NCI-H345 (cell line): ENCODE data around the gene ARCN1.

Source experiments
- DNase-seq: peaks from one replicate; lab custom pipeline; 2025; lab: John Stamatoyannopoulos, UW

ARCN1 gene

DNA sequence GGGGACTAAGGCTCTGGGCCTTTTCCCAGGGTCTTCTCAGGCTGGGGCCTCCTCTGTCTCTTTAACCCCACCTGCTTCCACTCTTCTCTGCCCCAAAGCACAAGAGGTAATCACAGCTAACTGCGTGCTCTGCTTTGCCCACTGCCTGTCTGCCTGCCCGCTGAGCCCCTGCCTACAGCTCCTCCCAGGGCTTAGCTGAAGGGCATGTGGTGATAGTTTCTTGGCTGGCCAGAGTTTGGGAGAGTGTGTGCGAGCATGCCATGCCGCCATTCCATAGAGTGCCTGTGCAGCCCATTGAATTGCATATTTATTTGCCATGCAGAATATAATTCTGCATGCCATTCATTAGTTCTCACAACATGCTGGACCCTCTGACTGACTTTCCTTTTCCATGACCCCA is 67.7 kb downstream of the ARCN1 start:
- no peak for DNase-seq

DNA sequence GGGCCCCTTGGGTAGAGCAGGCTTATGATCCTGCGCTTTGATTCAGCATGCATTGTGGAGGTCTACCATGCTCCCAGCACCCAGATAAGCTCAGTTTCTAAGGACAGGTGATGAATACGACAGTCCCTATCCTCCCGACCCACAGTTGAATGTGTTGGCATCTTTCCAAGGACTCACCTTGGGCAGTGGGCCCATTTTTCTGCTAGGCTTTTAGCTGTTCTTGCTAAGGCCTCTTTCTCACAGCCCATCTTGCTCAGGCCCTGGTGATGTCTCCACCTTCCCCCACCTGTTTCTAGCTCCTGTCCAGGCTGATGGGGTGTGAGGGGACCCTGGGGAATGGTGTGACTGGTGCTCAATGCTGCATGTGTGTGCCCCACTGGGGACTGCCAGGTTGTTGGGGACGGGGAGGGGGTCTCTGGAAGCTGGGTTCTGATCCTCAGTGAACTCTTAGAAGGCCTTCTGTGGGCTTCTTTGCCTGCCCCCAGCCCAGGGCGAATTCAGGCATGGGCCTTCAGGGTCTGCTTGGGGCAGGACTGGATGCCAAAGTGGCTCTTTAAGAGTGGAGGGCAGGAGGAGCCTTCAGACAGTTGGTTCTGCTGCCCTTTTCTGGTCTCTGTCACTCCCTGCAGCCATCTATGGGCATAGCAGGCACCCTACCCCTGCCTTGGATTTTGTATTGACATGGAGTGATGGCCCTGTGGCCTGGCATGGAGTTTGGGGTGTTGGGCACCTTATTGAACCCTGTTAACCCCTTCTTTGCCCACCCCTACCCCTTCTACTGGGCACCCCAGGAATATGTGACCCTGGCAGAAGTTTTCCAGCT is 68.3 kb downstream of the ARCN1 start:
- peak; percentile 44 for DNase-seq

DNA sequence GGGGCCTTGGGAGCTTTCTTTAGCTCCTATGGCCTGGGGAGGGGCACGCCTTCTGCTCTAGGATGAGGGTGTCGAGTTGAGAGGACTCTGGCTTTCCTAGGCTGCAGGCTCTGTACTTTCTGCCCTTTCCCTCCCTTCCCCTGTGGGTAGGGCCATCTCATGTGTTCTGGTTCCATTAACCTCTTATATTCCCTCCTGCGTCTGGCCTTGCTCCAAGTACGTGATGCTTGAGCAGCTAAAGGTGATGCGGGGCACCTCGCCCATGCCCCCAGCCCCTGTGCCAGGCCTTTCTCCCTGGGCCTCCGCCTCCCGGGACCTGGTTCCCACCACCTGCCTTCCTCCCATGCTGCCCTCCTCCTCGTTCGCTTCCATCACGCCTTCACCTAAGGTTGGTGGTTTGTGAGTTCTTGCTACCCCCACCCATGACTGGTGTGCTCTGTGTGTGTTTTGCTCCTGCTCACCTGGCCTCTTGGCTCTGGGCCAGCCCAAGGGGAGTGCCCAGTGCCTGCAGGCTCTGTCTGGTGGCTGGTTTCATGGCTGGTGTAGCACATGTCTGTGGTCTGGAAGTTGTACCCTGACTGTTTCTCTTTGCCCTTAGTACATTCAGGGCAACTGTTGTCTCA is 69.3 kb downstream of the ARCN1 start:
- peak; percentile 89 for DNase-seq

DNA sequence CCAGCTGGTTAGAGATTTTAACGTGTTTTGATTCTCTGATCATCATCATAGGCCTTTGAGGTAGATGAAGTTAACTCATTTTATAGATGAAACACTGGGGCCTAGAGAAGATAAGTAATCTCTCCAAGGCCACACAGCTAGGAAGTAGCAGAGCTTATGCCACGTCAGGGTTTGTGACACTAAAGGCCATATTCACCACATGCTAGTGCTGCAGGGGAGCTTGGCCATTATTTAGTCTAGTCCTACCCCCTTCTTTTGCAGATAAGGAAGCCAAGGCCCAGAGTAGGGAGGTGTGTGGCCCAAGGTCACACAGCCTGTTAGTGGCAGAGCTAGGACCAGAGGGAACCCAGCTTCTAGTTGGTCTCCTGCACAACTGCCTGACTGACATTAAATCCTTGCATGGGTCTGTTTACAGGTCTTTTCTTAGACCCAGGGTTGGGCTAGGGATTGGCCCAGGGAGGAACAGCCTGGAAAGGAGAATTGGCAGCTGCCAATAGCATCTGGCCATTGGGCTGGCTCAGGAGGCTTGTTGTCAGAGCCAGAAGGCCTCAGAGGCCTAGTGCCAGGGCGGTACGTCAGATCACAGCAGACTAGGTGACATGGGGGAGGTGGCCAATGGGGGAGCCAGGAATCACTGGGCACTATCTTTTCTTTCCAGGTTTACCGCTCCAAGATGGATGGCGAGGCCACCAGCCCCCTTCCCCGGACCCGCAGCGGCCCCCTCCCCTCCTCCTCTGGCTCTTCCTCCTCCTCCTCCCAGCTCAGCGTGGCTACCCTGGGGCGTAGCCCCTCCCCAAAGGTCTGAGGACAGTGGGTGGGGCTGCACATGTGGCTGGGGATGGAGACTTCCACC is 71.2 kb downstream of the ARCN1 start:
- no peak for DNase-seq

DNA sequence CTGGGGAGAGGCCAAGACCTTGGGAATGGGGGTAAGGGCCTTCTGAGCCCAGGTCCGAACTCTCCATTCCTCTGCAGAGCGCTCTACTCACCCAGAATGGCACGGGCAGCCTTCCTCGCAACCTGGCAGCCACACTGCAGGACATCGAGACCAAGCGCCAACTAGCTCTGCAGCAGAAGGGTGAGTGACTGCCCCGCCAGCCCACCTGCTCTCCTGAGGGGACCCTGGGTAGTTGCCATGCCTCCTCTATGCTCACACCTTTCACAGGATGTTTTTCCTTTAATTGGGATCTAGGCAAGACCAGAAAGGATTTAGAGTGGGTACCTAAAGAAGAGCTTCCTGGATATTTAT is 71.8 kb downstream of the ARCN1 start:
- DNase-seq = no peak

DNA sequence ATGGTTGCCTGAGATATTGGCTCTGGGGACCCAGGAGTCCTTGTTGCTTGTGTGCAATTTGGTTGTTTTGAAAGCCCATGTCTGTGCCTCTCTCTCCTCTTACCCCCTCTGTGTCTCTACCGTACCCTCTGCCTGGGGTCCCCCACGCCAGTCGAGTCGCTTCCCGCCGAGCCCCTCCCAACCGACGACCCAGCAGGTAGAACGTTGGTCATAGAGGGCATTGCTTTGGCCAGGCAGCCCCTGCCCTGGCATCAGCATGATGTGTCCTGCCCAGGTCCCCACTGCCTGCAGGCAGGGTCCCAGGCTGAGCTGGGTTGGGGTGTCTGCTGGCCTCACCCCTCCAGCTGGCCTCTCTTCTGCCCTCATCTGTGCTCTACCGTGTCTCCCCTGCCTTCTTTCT is 72.3 kb downstream of the ARCN1 start:
- DNase-seq = no peak

DNA sequence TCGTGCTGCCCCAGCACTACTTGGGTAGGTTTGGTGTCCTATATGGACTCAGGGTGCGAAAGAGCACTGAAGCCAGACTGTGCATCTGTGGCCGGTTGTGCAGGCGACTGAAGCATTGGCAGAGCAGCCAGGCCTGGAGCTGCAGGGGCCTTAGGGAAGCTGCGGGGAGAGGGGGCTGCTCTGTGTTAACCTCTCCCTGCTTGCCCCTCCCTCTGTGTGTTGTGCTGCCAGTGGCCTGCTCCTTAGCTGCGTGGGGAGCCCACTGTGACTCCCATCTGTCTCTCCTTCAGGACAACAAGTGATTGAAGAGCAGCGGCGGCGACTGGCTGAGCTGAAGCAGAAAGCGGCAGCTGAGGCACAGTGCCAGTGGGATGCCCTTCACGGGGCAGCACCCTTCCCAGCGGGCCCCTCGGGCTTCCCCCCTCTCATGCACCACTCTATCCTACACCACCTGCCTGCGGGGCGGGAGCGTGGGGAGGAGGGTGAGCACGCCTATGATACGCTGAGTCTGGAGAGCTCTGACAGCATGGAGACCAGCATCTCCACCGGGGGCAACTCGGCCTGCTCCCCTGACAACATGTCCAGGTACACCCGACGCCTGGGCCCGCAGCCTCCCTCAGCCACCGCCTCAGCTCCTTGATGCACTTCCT is 73.0 kb downstream of the ARCN1 start:
- no peak for DNase-seq

DNA sequence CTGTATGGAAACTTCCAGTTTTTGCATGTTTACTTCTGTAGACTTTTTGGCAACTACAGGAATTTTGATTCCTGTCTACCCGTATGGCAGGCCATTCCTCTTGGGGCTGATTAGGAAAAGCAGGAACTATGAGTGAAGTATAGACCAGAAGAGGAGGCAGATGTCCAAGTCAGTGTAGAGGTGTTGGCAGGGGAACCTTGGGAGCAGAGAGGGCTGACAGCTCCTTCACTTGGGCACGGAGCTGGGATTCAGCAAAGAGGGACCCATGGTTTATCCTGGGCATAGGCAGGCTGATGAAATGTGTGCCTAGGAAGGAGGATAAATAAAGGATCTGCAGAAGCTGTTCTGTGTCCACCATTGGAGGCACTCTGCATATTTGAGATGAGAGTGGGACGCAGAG is 74.2 kb downstream of the ARCN1 start:
- DNase-seq = no peak

DNA sequence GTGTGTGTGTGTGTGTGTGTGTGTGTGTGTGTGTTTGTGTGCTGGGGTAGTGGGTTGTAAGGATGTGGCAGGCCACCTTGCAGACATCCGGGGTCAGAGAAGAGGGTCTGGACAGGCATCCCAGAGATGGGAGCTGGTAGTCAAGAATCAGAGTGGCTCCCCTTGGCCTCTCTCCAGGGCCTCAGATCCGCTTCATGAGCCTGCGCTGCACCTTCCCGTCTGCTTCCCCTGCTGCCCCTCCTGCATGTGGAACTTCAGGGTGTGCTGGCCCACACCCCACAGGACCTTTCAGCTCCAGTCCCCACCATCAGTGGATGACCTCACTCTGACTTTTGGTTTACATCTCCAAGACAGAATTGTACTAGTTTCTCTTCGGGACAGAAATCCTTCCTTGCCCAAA is 76.1 kb downstream of the ARCN1 start:
- DNase-seq = no peak

DNA sequence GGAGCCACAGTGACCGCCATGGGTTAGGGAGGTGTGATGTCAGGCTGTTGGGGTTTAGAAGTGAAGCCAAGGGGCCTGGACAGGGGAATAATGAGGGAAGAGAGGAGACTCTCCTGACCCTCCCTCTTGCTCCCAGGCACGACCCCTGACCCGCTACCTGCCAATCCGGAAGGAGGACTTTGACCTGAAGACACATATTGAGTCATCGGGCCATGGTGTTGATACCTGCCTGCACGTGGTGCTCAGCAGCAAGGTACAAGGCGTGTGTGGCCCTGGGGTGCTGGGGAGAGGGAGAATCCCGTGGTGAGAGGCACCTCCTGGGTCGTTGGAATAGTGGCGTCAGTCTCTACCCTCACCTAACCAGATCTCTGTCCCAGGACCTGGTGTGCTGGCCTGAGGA is 77.7 kb downstream of the ARCN1 start:
- DNase-seq = no peak

DNA sequence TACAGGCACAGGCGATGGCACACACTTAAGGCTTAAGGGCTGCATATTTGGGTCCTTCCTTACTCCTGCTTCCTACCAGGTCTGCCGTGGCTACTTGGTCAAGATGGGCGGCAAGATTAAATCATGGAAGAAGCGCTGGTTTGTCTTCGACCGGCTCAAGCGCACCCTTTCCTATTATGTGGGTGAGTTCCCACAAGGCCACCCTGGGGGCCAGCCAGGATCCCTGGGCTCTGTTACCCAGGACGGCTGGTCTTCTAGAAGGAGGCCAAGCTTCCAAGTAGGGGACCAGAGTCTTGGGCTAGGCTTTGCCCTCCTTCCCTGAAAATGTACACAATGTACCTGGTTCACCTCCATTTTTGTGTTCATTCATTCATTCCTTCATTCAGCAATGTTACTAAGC is 78.2 kb downstream of the ARCN1 start:
- DNase-seq = no peak

DNA sequence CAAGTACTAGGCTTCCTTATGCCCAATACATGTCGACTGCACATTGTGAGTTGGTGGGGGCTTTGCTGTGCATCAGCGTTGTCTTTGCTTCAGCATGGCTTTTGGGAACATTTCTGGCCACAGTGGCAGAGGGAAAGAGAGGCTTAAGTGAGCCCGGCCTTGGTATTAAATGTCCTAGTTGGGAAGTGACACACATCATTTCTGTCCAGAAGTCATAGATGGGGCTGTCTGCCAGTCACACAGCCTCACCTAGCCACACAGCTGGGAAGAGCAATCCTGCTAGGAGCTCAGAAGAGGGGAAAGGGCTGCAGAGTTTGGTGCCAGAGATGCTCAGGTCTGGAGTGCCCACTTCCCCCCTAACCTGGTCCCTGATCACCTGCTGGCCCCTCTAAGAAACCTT is 79.6 kb downstream of the ARCN1 start:
- no peak for DNase-seq
